HG02571 (cell line): Measurements from ENCODE around the gene CILP.
"Not testable (repeated sequence)": the region's sequence is repeated elsewhere in the genome, so short reads cannot be mapped to it uniquely, and the experiment has no call there.

Source experiments
- ATAC-seq: cut with Tn5 transposase; IDR thresholded peaks from one replicate; pipeline ENCODE4 v1.9.1; 2021; ENCODE audit warnings: mild to moderate bottlenecking, moderate library complexity; ENCODE audit not compliant: unreplicated experiment

CILP gene

DNA sequence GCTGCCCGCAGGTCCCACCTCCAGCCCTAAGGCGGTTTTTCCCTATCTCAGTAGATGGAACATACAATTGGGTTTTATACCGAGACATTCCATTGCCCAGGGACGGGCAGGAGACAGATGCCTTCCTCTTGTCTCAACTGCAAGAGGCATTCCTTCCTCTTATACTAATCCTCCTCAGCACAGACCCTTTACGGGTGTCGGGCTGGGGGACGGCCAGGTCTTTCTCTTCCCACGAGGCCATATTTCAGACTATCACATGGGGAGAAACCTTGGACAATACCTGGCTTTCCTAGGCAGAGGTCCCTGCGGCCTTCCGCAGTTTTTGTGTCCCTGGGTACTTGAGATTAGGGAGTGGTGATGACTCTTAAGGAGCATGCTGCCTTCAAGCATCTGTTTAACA is 15.6 kb upstream of the CILP start:
- ATAC-seq: not testable (repeated sequence)

DNA sequence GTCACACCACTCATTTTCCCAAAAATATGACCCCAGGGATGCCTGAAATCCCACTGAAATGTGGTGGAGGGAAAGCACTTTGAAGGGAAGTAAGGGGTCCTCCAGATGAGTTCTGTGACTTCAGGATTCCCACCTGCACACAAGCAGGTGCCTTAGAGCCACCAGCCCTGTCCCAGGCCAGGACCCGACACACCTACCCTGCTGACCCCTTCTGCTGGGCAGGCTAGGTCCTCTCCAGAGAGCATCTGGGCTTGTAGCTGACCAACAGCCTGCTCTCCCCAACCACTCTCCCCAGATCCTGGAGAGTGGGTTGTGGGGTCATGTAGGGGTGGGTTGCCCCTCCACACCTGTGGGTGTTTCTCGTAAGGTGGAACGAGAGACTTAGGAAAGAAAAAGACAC is 14.9 kb upstream of the CILP start:
- ATAC-seq: no peak

DNA sequence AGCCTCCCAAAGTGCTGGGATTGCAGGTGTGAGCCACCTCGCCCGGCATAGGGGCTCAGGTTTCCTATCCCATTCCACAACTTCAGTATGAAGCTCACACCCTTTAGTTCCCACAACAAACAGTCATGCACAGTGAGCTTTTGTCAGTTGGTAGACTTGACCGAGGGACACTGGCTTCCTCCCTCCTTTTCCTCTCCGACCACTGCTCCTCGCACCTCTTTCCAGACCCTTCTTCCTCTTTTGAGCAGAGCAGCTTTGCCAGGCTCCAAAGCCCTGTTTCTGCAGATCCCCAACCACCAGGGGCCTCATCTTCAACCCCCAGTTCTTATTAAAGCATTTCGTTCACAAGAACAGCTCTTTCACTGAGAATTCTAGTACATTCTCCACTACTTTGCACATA is 12.7 kb upstream of the CILP start:
- no peak for ATAC-seq

DNA sequence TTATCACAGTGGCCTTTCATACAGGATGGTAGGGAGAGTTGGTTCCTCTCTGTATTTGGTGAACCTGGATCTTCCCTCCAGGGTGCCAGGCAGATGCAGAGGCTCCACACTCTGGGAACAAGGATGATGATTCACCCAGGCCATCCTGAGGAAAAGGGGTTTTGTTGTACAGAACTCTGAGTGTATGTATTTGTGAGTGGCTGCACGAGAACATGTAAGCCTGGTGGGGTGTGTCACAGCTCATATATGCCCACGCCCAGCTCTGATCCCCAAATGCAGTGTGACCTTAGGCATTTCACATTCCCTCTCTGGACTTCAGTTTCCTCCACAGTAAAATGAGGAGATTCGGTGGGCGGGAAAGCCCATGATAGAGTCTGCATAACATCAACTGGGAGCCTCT is 11.6 kb upstream of the CILP start:
- ATAC-seq: no peak

DNA sequence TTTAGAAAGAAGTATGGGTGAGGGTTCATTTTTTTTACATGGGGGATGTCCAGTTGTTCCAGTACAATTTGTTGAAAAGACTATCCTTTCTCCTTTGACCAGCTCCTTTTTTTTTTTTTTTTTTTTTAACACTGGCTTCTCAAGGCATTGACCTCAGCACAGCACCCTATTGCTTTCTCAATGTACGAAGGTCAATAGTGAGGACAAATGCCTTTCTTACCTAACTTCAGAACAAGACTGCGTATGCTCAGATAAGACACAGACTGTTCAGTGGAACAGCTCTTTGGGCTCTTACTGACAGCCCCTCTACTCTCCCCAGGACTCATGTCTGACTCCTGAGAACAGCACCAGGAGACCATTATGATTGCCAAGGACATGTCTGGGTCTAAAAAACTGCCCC is 10.4 kb upstream of the CILP start:
- ATAC-seq: no peak

DNA sequence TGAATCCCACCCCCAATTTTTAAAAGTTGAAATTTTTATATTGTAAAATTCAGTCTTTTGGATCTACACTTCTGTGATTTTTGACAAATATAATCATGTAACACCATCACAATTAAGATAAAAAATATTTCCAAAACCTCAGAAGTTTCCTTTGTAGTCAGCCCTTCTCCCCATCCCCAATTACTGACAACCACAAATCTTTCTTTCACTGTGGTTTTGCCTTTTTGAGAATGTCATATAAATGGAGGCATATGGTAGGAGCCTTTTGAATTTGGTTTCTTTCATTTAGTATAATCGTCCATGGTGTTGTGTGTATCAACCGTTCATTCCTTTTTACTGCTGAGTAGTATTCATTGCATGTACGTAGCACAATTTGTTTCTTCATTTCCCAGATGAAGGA is 7.9 kb upstream of the CILP start:
- ATAC-seq: no peak

DNA sequence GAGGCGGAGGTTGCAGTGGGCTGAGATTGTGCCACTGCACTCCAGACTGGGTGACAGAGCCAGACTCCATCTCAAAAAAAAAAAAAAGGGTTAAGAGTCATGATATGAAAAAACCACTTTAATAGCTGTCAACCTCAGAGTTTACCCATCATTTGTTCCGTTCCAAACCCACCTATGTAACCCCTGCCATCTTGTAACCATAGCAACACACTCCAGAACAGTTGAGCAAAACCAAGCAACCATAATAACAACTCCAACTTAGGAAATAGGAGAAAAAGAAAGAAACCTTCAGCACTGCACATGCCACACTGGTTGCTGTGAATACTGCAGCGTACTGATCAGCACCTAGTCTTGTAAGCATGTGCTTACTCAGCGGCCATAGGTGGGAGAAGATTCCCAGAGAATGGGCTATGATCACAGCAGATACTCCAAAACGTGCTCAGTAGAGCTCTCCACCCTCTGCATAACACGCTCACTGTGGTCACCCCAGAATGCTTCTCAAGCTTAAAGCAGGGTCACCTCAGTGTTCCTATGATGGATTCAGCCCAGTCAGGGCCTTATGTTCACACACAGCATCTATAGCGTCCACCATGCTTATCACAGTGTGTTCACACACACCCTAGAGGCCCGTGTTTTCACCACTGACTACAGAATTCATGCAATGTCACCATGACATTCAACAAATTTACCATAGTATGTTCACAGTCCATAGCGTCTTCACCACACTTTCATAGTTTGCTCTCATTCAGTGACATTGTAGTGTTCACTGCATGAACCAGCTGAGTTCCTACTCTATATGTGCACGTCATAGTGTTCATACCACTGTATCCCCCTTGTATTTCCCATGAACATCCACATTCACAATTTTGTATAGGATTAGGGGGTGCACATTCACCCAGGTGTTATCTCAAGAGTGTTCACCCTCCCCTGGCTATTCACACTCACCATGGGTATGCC is 6.5 kb upstream of the CILP start:
- no peak for ATAC-seq

- ATAC-seq: no peak
Measured at GRCh38 chr15:65215496-65215895, 4.2 kb upstream of the CILP start.

DNA sequence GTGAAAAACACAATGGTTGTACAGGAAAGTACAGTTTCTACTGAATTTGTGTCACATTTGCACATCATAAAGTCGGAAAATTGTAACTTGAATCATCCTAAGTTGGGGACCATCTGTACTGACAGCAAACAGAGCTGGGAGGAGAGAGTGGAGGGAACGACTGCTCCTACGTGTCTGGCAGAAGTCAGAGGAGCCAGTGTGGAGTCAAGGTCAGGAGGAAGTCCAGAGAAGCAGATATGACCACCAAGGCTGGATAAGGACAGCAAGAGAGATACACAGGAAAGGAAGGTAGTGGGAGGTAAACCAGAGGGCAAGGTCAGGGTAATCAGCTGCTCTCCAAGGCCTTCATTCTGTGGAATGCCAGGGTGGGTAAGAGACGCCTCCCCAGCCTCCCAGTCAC is 2.7 kb upstream of the CILP start:
- ATAC-seq: no peak

GRCh38 chr15:65213241-65213640 is 2.0 kb upstream of the CILP start:
- ATAC-seq: no peak

GRCh38 chr15:65212097-65212496 is 824 bp upstream of the CILP start:
- ATAC-seq: no peak

- ATAC-seq: no peak
Measured at GRCh38 chr15:65211482-65211982, 259 bp upstream of the CILP start.

- ATAC-seq: no peak
Measured at GRCh38 chr15:65209701-65210643, 1.3 kb downstream of the CILP start.

DNA sequence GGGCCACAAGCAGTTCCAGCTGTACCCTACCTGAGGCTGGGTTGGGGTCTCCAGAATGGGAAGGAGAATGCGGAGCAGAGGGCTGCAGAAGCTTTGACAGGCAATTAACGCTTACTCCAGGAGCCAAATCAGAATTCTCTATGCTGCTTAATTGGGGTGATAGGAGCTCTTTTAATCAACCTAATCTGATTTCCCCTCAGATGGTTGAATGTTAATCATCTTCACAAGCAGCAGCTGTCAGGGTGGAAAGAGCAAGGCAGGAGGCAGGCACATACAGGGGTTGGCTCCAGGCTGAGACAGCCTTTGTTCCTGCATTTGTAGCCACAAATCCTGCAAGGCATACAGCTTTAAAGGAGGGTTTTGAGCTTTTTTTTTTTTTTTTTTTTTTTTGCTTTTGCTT is 2.6 kb downstream of the CILP start:
- no peak for ATAC-seq

GRCh38 chr15:65207280-65207840 is 3.9 kb downstream of the CILP start:
- ATAC-seq: no peak

DNA sequence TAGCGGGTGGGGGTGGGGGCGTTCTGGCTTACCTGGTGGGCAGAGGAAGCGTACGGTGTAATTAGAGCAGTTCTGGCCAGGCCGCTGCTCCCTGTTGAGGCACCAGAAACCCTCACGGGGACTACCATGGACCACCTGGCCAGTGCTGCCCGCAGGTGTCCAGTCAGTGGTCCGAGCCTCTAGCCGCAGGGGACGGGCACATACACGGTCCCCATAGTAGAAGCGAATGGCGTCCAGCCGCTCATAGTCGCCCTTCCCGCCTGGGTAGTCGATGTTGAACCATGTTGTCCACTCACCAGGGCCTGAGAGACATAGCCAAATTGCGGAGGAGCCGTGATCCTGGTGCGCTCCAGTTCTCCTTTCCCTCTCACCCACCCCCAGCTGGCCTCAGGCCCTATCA is 4.5 kb downstream of the CILP start:
- no peak for ATAC-seq

DNA sequence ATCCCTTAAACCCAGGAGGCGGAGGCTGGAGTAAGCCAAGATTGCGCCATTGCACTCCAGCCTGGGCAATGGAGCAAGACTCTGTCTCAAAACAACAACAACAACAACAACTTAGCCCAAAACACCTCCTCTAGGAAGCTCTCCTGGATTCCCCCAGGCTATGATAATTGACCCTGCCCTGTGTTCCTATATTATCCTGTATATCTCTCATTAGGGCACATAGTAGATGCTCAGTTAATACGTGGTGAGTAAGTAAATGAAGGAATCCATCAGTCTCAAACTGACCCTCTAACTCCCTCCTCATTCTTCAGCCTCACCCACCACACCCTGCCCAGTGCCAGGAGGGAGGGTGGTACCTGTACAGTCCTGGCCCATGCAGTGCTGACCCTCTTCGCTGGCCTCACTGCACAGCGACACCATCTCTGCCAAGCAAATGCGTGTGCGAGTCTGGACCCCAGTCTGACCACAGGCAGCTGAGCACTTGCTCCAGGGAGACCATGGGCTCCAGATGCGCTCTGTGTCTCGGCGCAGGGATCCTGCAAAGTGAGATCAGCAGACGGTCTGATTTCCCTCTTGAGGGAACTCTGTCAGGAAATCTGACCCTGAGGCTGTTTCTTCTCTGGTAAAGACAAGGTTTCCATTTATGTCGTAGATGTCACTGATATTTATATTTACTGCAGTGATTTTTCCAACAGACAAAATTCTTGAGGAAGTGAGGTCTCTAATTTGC is 6.2 kb downstream of the CILP start:
- ATAC-seq: no peak

- ATAC-seq: no peak
Measured at GRCh38 chr15:65204236-65204930, 6.9 kb downstream of the CILP start.

- ATAC-seq: no peak
Measured at GRCh38 chr15:65201918-65202317, 9.4 kb downstream of the CILP start.

DNA sequence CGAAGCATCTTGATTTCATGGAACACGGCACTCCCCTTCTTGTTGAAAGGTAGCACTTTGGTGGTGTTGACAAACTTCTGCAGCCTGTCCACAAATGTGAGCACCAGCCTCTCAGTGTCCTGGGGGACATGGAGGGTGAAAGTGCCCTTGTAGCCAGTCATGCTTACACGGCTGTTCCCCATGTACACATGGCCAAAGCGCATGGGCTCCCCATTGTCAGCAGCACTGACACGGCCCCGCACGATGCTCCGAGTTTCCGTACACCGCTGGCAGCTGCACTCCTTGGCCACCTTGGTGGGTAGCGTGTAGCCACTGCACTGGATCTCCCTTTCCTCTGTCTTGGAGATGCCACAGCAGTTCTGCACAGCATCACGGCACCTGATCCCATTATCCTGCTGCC is 12.7 kb downstream of the CILP start:
- no peak for ATAC-seq
